Fibroblast of lung (primary cell): ENCODE data around the gene SIGLEC6. TPM values are rescaled to one million over a fixed set of nuclear protein-coding genes. Genes with fewer than 3 reads are reported as not detected.

Experiments
- DNase-seq, 2 donors: peaks; one replicate each; pipeline versions ENCODE4 v3.0.0 to v3.0.0-alpha.2; 2010; ENCODE audit warnings: low read depth in 2 of 2
- H2AFZ ChIP-seq: 2 replicates; pipeline ENCODE4 v1.5.1; 2012; ENCODE audit warnings: low read length, control low read depth, inconsistent platforms
- H3K27ac ChIP-seq: 2 replicates; pipeline ENCODE4 v1.5.1; 2011; ENCODE audit warnings: low read length, control low read depth; ENCODE audit not compliant: insufficient read depth
- H3K27me3 ChIP-seq: 2 replicates; pipeline ENCODE4 v1.5.1; 2011; ENCODE audit warnings: mild to moderate bottlenecking, low read length; ENCODE audit not compliant: control insufficient read depth, insufficient read depth
- H3K36me3 ChIP-seq: 2 replicates; pipeline ENCODE4 v1.5.1; 2011; ENCODE audit warnings: low read length; ENCODE audit not compliant: control insufficient read depth, insufficient read depth
- H3K4me1 ChIP-seq: 2 replicates; pipeline ENCODE4 v1.5.1; 2011; ENCODE audit warnings: low read length; ENCODE audit not compliant: control insufficient read depth, insufficient read depth; ENCODE audit errors: extremely low read depth
- H3K4me2 ChIP-seq: 2 replicates; pipeline ENCODE4 v1.5.1; 2011; ENCODE audit warnings: low read length, control low read depth; ENCODE audit not compliant: insufficient read depth; ENCODE audit errors: extremely low read depth
- H3K4me3 ChIP-seq, 4 experiments: fragments of 200-600 bp in 1 of 4; sonication (generic) in 1 of 4; replicated peaks in 1 of 4; 2 replicates each; pipeline ENCODE4 v1.5.1; 2011 to 2016; ENCODE audit warnings: low read length in 4 of 4, low read depth in 3 of 4, mild to moderate bottlenecking in 3 of 4, control low read depth in 2 of 4, inconsistent platforms in 1 of 4, mixed read lengths in 1 of 4; ENCODE audit not compliant: insufficient read depth in 1 of 4; ENCODE audit errors: control extremely low read depth in 1 of 4
- H3K79me2 ChIP-seq: 2 replicates; pipeline ENCODE4 v1.5.1; 2012; ENCODE audit warnings: mild to moderate bottlenecking, low read length, inconsistent platforms; ENCODE audit not compliant: control insufficient read depth, insufficient read depth
- H3K9ac ChIP-seq: 2 replicates; pipeline ENCODE4 v1.5.1; 2011; ENCODE audit warnings: mild to moderate bottlenecking, low read length, control low read depth; ENCODE audit not compliant: insufficient read depth
- H3K9me3 ChIP-seq: 2 replicates; pipeline ENCODE4 v1.5.1; 2012; ENCODE audit warnings: low read depth, low read length; ENCODE audit not compliant: control insufficient read depth, insufficient read depth
- H4K20me1 ChIP-seq: 2 replicates; pipeline ENCODE4 v1.5.1; 2011; ENCODE audit warnings: low read length; ENCODE audit not compliant: control insufficient read depth, insufficient read depth; ENCODE audit errors: extremely low read depth
- CTCF ChIP-seq, 2 donors: IDR thresholded peaks in 1 of 2; conservative IDR thresholded peaks in 1 of 2; 1 replicate in 1 of 2; 2 replicates in 1 of 2; pipeline ENCODE4 v1.5.1; 2011 to 2012; ENCODE audit warnings: low read length in 2 of 2, control low read depth in 1 of 2, inconsistent platforms in 1 of 2, low read depth in 1 of 2, mild to moderate bottlenecking in 1 of 2
- EZH2 ChIP-seq: IDR thresholded peaks from 2 replicates; pipeline ENCODE4 v1.5.1; 2012; ENCODE audit warnings: low read length, control low read depth, mild to moderate bottlenecking; ENCODE audit errors: missing control alignments
- polyA plus RNA-seq, 2 donors: library from polyadenylated mRNA; depleted of rRNA in 1 of 2; stranded (reverse) in 1 of 2; unstranded in 1 of 2; fragments of >200 nt; gene quantifications; 2 replicates each; pipeline ENCODE4 v1.2.1, GENCODE V29; 2011 to 2012; ENCODE audit warnings: missing spikeins in 1 of 2
- total RNA-seq: library from RNA; depleted of rRNA; stranded (reverse); fragments of >200 nt; gene quantifications from 2 replicates; pipeline ENCODE4 v1.2.1, GENCODE V29; 2014

Gene SIGLEC6
- total and polyA plus RNA-seq, 2 donors (not counting 1 experiment from before 2014, with no cell fraction given), result not detected

DNA sequence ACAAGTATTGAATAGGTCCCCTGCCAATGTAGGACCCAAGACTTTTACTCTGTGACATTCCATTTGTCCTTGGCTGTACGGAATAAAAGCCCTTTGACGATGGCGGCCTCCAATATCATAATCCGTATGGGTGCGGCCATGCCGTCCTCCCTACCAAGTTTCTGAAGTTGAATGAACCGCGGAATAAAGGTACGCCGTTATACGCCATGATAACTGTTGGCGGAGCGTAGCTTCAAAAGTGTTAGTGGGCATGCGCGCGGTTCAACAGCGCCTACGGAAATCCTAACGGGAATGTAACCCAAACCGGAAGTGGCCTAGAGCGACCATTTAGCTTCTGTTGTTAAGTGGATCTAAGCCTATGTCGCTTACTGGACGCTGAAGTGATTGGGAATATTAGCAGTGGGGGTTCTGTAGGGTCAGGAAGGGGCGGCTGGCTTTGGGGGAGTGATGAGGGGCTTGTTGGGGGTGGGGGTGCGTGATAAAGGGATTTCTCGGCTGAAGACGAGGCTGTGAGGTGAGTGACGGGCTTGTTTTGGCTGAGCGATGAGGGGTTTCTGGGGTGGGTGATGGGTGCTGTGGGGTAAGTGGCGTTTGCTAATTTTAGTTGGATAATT, 39.6 kb upstream of the SIGLEC6 start, which contains the start of gene ZNF175:
Gene ZNF175, plus strand, starts transcription at position 322 of the 614 bp plus-strand sequence. CDS start 2,047 bp downstream, outside the sequence.
- no peak for TF ChIP-seq EZH2
- TF ChIP-seq CTCF (conservative IDR thresholded peaks at IDR 0.05 in 1 of 2, IDR thresholded peaks at IDR 0.05 in 1 of 2; ENCODE audit: low read depth in 1 of 2, low read length in 2 of 2), result no peak
- Histone ChIP-seq H3K36me3 (peaks cover 3% of the 10 kb centered on the region), H3K27me3 (no peaks in the 10 kb centered on the region), H3K9me3 (no peaks in the 10 kb centered on the region), H3K9ac (peak within 1 kb of the TSS; percentile 66), H3K4me1 (peaks cover 9% of the 10 kb centered on the region), H3K27ac (peak within 1 kb of the TSS; percentile 71), H2AFZ (peak within 1 kb of the TSS; percentile 69), H3K4me2 (peak within 1 kb of the TSS; percentile 100), H3K4me3 (peak within 1 kb of the TSS; percentile 88 to 97 (median 91)), H3K79me2 (peaks cover 15% of the 10 kb centered on the region), H4K20me1 (no peaks in the 10 kb centered on the region)
- DNase-seq, result peak; percentile 94 to 98

GRCh38 chr19:51568456-51568855, 37.0 kb upstream of the SIGLEC6 start:
- peaks cover 13% of the 10 kb centered on the region for H3K79me2 ChIP-seq
- peaks cover 2% of the 10 kb centered on the region for H3K36me3 ChIP-seq
- no peak overlapping the region for H3K27ac ChIP-seq
- no peaks in the 10 kb centered on the region for H3K9me3 ChIP-seq
- H3K4me3 ChIP-seq, result no peak overlapping the region
- no peak overlapping the region for H3K9ac ChIP-seq
- H4K20me1 ChIP-seq, result no peaks in the 10 kb centered on the region
- H3K4me2 ChIP-seq, result no peak overlapping the region
- no peak for DNase-seq
- H3K4me1 ChIP-seq, result peaks cover 7% of the 10 kb centered on the region
- no peak overlapping the region for H2AFZ ChIP-seq
- H3K27me3 ChIP-seq, result no peaks in the 10 kb centered on the region
- TF ChIP-seq EZH2 (no peak), CTCF (conservative IDR thresholded peaks at IDR 0.05 in 1 of 2, IDR thresholded peaks at IDR 0.05 in 1 of 2; ENCODE audit: low read depth in 1 of 2, low read length in 2 of 2) (no peak)

GRCh38 chr19:51567583-51567982, 36.1 kb upstream of the SIGLEC6 start:
- Histone ChIP-seq H3K27ac (no peak overlapping the region), H3K9me3 (no peaks in the 10 kb centered on the region), H3K4me1 (peaks cover 6% of the 10 kb centered on the region), H3K27me3 (no peaks in the 10 kb centered on the region), H3K4me3 (no peak overlapping the region), H2AFZ (no peak overlapping the region), H3K36me3 (no peaks in the 10 kb centered on the region), H3K4me2 (no peak overlapping the region), H3K79me2 (peaks cover 13% of the 10 kb centered on the region), H3K9ac (no peak overlapping the region), H4K20me1 (no peaks in the 10 kb centered on the region)
- no peak for TF ChIP-seq CTCF (conservative IDR thresholded peaks at IDR 0.05 in 1 of 2, IDR thresholded peaks at IDR 0.05 in 1 of 2; ENCODE audit: low read depth in 1 of 2, low read length in 2 of 2)
- TF ChIP-seq EZH2, result no peak
- no peak for DNase-seq
